Cardiac fibroblast (primary cell): ENCODE data around the gene SESN1.
"Not testable (repeated sequence)": the region's sequence is repeated elsewhere in the genome, so short reads cannot be mapped to it uniquely, and the experiment has no call there.

Experiments
- DNase-seq, 2 donors: peaks; one replicate each; pipeline versions ENCODE4 v3.0.0 to v3.0.0-alpha.2; 2010; ENCODE audit warnings: low read depth in 2 of 2
- H3K4me3 ChIP-seq, 2 donors: replicated peaks in 1 of 2; 1 replicate in 1 of 2; 2 replicates in 1 of 2; pipeline ENCODE4 v1.5.1; 2011; ENCODE audit warnings: low read depth in 2 of 2, low read length in 2 of 2, mild to moderate bottlenecking in 2 of 2, moderate library complexity in 1 of 2
- CTCF ChIP-seq: IDR thresholded peaks from one replicate; pipeline ENCODE4 v1.5.1; 2011; ENCODE audit warnings: low read depth, mild to moderate bottlenecking, low read length, inconsistent platforms

SESN1 gene

GRCh38 chr6:109093732-109094415 is 772 bp downstream of the SESN1 start:
- TF ChIP-seq CTCF: no peak
- peak overlapping the region; percentile 87 to 88 for H3K4me3 ChIP-seq
- peak in 1 of 2 donors; percentile 42 for DNase-seq

GRCh38 chr6:109092074-109092473 is 2.6 kb downstream of the SESN1 start:
- H3K4me3 ChIP-seq: peak overlapping the region in 1 of 2 donors; percentile 88
- DNase-seq: no peak
- no peak for TF ChIP-seq CTCF

GRCh38 chr6:109091314-109092024 is 3.2 kb downstream of the SESN1 start:
- no peak for DNase-seq
- H3K4me3 ChIP-seq: no peak overlapping the region
- no peak for TF ChIP-seq CTCF

- no peak overlapping the region for H3K4me3 ChIP-seq
- DNase-seq: no peak
- TF ChIP-seq CTCF: no peak
These were observed 5.7 kb downstream of the SESN1 start for GRCh38 chr6:109088995-109089394.

- TF ChIP-seq CTCF: no peak
- DNase-seq: no peak
- no peak overlapping the region for H3K4me3 ChIP-seq
These were observed 6.9 kb downstream of the SESN1 start for GRCh38 chr6:109087661-109088264.

GRCh38 chr6:109084146-109084545 is 10.5 kb downstream of the SESN1 start:
- H3K4me3 ChIP-seq, DNase-seq: not testable (repeated sequence)

GRCh38 chr6:109083657-109084056 is 11.0 kb downstream of the SESN1 start:
- no peak for TF ChIP-seq CTCF
- no peak for DNase-seq
- H3K4me3 ChIP-seq: no peak overlapping the region
